ENCODE data around the gene CTU1.

GRCh38 chr19:51157265-51157664 is 49.1 kb upstream of the CTU1 start:
- TF ChIP-seq, protein P1, sequence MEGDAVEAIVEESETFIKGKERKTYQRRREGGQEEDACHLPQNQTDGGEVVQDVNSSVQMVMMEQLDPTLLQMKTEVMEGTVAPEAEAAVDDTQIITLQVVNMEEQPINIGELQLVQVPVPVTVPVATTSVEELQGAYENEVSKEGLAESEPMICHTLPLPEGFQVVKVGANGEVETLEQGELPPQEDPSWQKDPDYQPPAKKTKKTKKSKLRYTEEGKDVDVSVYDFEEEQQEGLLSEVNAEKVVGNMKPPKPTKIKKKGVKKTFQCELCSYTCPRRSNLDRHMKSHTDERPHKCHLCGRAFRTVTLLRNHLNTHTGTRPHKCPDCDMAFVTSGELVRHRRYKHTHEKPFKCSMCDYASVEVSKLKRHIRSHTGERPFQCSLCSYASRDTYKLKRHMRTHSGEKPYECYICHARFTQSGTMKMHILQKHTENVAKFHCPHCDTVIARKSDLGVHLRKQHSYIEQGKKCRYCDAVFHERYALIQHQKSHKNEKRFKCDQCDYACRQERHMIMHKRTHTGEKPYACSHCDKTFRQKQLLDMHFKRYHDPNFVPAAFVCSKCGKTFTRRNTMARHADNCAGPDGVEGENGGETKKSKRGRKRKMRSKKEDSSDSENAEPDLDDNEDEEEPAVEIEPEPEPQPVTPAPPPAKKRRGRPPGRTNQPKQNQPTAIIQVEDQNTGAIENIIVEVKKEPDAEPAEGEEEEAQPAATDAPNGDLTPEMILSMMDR (IDR thresholded peaks at IDR 0.05; ENCODE audit: low read depth, low read length) = no peak
- no peak for TF ChIP-seq EZH2phosphoT487 (IDR thresholded peaks at IDR 0.05; ENCODE audit: low read depth)

Data from OCI-LY3 (cell line).